WERI-Rb-1 (cell line): Measurements from ENCODE around the gene LRRN4.

Experiments used
- DNase-seq: peaks from one replicate; pipeline ENCODE4 v3.0.0-alpha.2; 2020
- H3K27ac ChIP-seq: fragments of 250-450 bp; sonication (Bioruptor Pico); 2 replicates; pipeline ENCODE4 v1.5.1; 2020; ENCODE audit warnings: mild to moderate bottlenecking, moderate library complexity
- H3K27me3 ChIP-seq: fragments of 250-450 bp; sonication (Bioruptor Pico); 2 replicates; pipeline ENCODE4 v1.5.1; 2021; ENCODE audit warnings: mild to moderate bottlenecking, low read depth, moderate library complexity; ENCODE audit not compliant: insufficient read depth, severe bottlenecking
- H3K36me3 ChIP-seq: fragments of 250-450 bp; sonication (Bioruptor Pico); 2 replicates; pipeline ENCODE4 v1.5.1; 2020; ENCODE audit warnings: mild to moderate bottlenecking, moderate library complexity
- H3K4me3 ChIP-seq: 2 replicates; pipeline ENCODE4 v1.5.1; 2011; ENCODE audit warnings: low read depth, mild to moderate bottlenecking, control low read depth, low read length
- H3K9me3 ChIP-seq: fragments of 250-450 bp; sonication (Bioruptor Pico); 2 replicates; pipeline ENCODE4 v1.5.1; 2021; ENCODE audit warnings: mild to moderate bottlenecking, moderate library complexity; ENCODE audit not compliant: severe bottlenecking
- CTCF ChIP-seq: IDR thresholded peaks from 2 replicates; pipeline ENCODE4 v1.5.1; 2011; ENCODE audit warnings: low read depth, mild to moderate bottlenecking, control low read depth, inconsistent platforms, low read length

The LRRN4 gene

GRCh38 chr20:6053776-6054688, at the start of gene LRRN4:
Gene LRRN4 (minus strand): TSS chr20:6054060. CDS start chr20:6052799, 1,261 bp downstream.
- DNase-seq: no peak

GRCh38 chr20:6103301-6103700, 49.4 kb upstream of the LRRN4 start:
- no peak for TF ChIP-seq CTCF
- Histone ChIP-seq H3K36me3 (no peaks in the 10 kb centered on the region), H3K4me3 (no peak overlapping the region), H3K27ac (no peak overlapping the region), H3K9me3 (no peaks in the 10 kb centered on the region), H3K27me3 (no peaks in the 10 kb centered on the region)
- DNase-seq: no peak

More at GRCh38 chr20:6053776-6054688, at the start of gene LRRN4:
- no peak within 1 kb of the TSS for H3K4me3 ChIP-seq
- no peak for TF ChIP-seq CTCF
- H3K36me3 ChIP-seq: no peaks in the 10 kb centered on the region
- H3K27ac ChIP-seq: no peak within 1 kb of the TSS
- no peaks in the 10 kb centered on the region for H3K9me3 ChIP-seq
- H3K27me3 ChIP-seq: no peaks in the 10 kb centered on the region

GRCh38 chr20:6101346-6101745, 47.5 kb upstream of the LRRN4 start:
- no peak for DNase-seq
- H3K27me3 ChIP-seq: no peaks in the 10 kb centered on the region
- no peaks in the 10 kb centered on the region for H3K36me3 ChIP-seq

GRCh38 chr20:6100246-6100645, 46.4 kb upstream of the LRRN4 start:
- no peak overlapping the region for H3K4me3 ChIP-seq
- no peaks in the 10 kb centered on the region for H3K9me3 ChIP-seq
- H3K27me3 ChIP-seq: no peaks in the 10 kb centered on the region
- no peak overlapping the region for H3K27ac ChIP-seq
- TF ChIP-seq CTCF: no peak
- H3K36me3 ChIP-seq: no peaks in the 10 kb centered on the region
- no peak for DNase-seq

More at GRCh38 chr20:6101346-6101745, 47.5 kb upstream of the LRRN4 start:
- TF ChIP-seq CTCF: no peak
- H3K27ac ChIP-seq: no peak overlapping the region
- no peaks in the 10 kb centered on the region for H3K9me3 ChIP-seq
- no peak overlapping the region for H3K4me3 ChIP-seq

GRCh38 chr20:6099819-6100218, 46.0 kb upstream of the LRRN4 start:
- no peak for TF ChIP-seq CTCF
- no peak overlapping the region for H3K27ac ChIP-seq
- DNase-seq: no peak
- no peaks in the 10 kb centered on the region for H3K9me3 ChIP-seq
- H3K27me3 ChIP-seq: no peaks in the 10 kb centered on the region
- no peak overlapping the region for H3K4me3 ChIP-seq
- H3K36me3 ChIP-seq: no peaks in the 10 kb centered on the region

- H3K27ac ChIP-seq: no peak overlapping the region
- no peak for TF ChIP-seq CTCF
- no peaks in the 10 kb centered on the region for H3K36me3 ChIP-seq
- no peak for DNase-seq
- no peaks in the 10 kb centered on the region for H3K9me3 ChIP-seq
- no peak overlapping the region for H3K4me3 ChIP-seq
- H3K27me3 ChIP-seq: peaks cover 2% of the 10 kb centered on the region
Measured at GRCh38 chr20:6095409-6095808, 41.5 kb upstream of the LRRN4 start.
